ENCODE data around the gene IFNK.
A peak's percentile ranks its signal among the peaks of the same experiment; 100 is the strongest.
"Not testable (repeated sequence)": the region's sequence is repeated elsewhere in the genome, so short reads cannot be mapped to it uniquely, and the experiment has no call there.

Gene IFNK, protein sequence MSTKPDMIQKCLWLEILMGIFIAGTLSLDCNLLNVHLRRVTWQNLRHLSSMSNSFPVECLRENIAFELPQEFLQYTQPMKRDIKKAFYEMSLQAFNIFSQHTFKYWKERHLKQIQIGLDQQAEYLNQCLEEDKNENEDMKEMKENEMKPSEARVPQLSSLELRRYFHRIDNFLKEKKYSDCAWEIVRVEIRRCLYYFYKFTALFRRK

DNA sequence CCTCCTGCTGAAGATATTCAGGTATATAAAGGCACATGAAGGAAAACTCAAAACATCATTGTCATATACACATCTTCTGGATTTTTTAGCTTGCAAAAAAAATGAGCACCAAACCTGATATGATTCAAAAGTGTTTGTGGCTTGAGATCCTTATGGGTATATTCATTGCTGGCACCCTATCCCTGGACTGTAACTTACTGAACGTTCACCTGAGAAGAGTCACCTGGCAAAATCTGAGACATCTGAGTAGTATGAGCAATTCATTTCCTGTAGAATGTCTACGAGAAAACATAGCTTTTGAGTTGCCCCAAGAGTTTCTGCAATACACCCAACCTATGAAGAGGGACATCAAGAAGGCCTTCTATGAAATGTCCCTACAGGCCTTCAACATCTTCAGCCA is at the start of gene IFNK:
Gene IFNK (plus strand): TSS at position 55 of the 400 bp plus-strand sequence. CDS start 47 bp downstream, at position 102.
- DNase-seq, result no peak

DNA sequence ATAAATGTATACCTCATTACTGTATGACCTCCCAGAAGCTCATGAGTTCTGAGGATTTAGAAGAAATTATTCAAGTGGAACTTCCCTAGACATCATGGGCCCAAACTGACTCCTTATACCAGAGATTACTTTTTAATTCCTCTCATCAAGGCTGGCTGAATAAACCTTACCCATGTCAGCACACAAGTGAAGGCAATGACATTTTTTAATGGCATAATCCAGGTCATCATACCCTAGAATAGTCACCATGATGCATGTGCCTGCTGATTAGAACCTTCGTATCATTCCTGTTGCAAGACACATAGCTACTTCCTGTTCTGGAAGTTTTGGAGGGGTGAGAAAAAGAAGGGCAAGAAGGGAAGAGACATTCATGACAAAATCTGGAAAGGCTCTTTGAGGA is 49.8 kb upstream of the IFNK start:
- no peak for DNase-seq

DNA sequence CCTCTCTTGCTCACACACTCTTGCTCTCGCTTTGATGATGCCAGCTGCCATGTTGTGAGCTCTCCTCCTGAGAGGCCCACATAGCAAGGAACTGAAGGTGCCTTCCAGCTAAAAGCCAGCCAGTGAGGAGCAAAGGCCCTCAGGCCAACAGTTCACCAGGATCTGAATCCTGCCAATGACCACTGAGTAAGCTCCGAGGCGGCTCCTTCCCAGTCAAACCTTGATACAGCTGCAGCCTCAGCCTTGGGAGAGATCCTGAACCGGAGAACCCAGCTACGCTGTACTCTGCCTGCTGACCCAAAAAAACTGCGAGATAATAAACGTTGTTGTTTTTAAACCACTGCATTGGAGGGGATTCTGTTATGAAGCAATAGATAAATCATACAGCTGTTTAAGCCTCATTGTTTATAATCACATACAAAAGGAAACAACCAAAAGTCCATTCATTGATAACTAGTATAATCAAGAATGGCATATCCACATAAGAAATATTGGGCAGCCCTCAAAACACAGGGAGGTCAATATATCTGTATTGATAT is 49.0 kb upstream of the IFNK start:
- DNase-seq, result no peak

DNA sequence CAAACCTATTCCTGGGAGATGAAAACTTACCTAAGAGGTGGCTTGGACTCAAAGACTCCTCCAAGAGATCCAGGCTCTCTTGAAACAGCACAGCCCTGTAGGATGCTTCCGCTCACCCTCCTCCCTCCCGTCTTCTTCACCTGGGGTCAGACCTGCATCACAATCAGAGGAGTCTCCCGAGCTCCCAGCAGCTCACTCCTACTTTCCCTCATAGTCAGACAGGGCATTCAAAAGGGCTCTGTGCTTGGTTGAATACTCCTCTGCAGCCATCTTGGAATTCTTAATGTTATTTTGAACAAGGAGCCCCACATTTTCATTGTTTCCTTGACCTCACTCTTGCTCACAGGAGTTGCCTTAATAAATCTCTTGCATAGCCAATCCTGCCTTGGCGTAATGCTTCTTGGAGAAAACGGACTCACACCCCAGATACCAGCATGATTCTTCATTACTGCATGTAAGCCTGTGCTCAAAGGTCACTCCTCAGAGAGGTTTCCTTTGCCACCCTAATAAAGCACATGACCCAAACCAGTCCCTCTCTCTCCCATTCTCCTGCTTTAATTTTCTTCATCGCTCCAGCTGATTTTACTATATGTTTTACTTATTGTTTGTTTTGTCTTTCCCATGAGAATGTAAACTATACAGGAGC is 47.1 kb upstream of the IFNK start:
- no peak for DNase-seq

DNA sequence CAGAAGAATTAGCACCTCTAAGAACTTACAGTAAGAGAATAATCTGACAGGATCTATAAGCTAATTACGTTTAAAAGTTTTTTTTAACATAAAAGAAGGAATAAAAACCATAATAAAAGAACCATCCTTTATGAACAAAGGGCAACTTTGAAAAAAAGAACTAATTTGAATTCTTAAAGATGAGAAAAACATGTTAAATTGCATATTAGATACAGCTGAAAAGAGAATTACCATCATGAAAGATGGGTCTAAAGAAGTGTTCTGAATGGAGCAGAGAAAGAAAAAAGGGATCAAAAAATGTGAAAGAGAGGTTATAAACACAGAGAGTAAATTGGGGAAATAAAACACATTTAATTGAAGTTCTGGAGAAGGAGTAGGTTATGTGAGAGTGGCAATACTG is 45.8 kb upstream of the IFNK start:
- no peak for DNase-seq

DNA sequence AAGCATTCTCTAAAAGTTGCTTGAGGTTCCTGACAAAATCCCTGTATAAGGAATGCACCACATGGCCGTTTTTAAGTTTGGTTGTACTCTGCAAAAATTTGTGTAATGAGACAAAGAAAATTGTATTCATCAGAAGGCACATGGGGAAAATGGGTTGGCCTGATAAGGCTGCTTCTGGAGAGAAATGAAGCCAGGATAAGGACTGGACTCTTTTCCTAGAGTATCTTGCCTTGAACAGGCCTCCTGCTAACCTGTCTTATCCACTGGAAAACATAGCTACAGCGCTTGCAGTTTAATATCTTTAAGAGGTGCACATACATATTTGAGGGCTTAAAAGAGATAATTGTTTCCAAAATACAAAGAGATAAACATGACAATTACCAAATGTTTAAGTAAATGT is 41.4 kb upstream of the IFNK start:
- DNase-seq, result no peak

DNA sequence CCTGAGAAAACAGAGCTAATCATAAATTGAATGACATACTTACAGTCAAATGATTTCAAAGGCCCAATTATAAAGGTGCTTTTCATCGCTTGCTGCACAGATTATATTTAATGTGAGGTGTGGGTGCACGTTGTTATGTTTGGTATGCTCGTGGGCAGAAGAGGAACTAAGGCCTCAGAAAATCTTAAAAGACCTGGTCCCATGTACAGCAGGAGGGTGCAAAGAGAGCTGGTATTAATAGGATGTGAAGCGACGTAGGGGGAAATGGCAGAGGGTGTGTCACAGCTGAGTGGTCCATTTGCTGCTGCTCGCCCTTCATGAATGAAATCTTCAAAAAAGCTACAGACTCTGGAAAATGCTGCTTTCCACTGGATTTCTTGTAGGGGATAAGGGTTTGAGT is 40.5 kb upstream of the IFNK start:
- DNase-seq, result no peak

DNA sequence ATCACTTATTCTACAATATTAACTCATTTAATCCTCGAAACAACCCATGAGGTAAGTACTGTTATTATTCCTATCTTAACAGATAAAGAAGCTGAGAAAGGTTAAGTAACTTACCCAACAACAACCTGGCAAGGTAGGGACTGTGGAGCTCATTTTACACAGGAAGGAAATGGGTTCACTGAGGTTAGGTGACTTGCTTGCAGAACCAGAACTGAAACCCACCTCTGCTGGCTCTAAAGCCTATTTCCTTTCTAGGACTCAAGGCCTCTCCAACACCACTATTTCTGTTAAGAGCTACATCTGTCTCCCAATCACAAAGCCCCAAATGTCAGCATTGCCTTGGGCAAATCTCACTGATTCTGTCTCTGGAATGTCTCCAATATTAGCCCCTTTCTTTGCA is 38.9 kb upstream of the IFNK start:
- DNase-seq, result no peak

DNA sequence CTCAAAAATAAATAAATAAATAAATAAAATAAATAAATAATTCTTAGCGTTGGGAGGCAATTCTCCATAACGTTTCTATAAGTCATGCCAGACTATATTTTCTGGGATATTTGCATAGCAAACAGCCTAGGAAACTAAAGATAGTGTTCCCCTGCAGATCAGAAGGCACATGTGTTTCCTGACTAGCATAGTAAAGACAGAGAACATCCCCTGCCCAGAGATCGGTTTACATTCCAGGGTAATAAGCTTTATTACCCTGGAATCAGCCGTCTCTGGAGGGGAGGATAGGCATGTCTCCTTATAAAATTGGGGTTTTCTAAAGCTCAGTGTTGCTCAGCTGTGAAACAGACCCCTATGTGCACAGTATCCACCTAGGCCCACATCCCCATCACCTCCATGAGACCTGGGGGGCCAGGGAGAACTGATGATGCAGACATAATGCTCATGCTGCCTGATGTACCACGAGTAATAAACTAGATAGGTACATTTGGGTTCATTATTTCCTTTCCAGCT is 36.9 kb upstream of the IFNK start:
- no peak for DNase-seq

DNA sequence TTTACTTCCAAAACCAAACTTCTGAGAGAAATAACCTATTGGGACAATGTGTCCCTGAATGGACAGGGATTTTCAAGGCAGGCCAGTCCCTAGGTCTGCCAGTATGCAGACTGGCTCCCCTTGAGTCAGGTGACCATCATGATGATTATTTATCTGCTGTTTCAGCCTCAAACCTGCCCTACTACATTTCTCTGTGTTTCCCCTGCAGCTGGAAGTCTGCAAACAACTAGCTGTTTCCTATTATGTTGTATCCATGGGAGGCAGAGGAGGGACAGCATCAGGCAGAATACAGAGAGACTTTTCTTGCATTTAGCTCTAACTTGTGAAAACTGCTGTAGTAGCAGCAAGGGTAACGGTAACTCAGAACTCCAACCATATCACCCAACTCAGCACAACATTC is 36.2 kb upstream of the IFNK start:
- DNase-seq, result no peak

DNA sequence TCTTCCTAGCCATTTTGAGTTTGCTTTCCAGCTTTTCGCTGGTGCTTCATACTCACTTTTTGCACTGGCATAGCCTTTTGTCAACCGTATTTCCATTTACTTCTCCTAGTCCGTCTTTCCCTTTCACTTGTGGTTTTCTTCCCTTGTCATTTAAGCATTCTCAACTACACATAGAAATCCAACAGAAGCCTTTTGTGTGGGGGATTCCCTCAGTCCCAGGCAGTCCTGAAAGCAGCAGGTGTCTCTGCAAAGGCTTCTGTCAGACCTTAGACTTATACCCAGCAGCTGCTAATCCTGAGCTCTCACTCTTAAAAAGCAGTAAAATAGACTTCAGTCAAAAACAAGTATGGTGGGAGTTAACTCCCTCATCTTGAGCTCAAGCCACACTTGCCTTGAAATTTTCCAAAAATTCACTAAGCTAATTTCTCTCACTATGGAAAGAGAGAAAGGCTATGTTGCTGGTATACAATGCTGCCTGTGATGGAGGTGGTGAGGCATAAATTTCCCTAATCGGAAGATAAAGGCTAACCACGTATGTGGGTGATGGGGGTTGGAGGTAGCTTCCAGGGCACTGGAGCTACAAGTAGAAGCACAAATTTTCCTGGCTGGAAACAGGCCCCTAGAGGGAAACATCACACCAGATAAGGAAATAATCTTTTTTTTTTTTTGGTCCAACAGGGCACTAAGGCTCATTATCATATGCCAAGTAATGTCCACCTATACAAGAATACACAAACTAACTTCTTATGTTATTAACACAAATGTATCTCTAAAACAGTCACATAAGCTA is 34.8 kb upstream of the IFNK start:
- peak in 1 of 58 donors; percentile 29 for DNase-seq

DNA sequence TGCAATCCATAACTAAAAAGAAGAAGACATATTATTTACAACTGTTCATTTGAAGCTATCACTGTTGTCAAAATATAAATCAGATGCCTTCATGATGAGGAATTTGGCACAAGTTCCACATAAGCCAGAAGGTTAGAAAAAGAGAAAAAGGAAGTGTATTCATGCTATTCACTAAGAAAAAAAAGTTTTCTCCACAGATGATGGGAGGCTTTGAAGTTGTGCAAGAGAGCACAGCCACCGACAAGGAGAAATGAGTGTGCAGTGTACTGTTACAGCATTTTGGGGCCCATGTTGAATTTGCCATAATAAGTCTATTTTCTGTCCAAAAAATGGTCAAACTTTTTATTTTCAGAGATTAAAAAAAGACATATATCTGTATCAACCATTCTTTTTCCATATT is 32.9 kb upstream of the IFNK start:
- DNase-seq, result no peak

DNA sequence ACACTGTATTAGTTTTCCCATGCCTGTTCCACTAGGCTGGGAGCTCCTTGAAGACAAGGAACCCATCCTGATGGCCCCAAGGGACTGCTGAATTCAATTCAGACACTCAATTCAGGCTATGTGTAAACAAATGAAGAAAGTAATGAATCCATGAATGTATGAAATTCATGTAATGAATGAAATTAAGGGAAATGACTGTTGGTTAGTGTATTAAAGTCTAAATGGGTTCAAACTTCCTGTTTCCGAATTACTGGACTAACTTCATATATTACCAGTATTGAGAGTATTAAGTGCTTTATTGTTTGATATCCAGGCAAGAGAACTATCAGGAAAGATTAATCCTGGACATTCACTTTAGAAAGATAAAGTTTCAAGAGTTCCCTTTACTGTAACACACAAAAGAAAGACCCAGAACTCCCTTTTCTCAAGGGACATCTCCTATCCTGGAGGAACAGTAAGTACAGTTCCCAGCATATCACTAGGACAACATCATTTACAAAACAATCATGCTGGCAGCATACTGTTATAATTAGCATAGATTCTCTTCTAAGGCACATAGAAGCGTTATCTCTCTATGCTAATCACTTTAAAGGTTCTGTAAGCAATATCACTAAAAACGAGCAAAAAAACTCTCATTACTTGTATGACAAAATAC is 28.5 kb upstream of the IFNK start:
- DNase-seq, result no peak

DNA sequence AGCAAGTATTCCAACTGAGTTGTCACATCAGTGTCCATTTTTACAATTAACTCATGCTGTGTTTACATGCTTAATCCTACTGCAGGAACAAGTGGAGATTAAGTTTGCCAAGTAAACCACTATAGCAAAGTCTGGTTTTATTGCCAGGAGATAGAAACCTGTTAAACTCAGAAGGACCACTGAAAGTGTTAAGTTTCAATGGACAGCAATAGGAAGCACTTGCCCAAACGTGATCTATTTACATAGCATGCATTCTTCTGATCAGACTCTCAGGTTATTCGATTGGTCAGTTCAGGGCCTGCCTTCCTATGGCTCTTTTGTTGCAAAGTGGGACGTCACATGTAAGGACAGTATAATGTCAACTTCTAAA is 28.0 kb upstream of the IFNK start:
- no peak for DNase-seq

DNA sequence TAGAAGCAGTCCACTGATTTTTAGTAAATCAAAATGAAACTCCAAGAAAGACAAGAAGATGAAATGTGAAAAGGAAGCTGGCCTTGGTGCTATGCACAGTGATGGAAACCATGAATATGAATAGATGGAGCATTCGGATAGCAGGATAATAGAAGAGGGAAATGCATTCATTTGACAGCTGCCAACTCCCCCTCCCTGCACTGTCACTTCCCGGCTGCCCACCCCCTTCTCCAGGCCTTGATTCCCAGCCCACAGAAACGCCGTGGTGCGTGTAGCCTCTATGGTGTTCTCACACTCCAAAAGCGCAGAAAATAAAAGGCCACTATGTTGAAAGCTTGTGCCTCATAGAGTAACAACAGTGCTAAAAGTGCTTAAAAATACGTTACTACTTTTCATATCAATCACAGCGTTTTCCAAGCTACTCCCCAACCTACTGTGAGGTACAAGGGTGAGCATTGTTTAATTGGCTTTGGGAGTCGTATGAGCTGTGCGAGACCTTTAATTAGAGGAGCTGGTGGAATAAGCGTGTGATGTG is 26.1 kb upstream of the IFNK start:
- DNase-seq, result peak in 38 of 58 donors; percentile 6 to 71 (median 23)

DNA sequence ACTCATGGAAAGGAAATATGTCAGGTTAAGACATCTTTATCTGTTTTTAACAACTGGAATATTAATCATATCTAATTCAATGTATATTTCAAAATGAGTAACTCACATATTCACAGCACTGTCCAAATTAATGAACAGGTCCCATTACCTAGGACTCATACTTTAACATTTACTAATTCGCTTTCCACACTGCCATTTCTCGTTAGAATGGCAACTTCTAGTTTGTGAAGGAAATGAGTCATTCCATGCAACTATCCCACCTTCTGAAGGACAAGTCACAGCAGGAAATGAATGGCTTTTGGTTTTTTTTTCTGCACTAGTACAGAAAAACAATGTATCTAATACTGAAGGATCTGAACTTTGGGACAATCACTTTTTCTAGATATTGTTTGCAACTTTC is 24.6 kb upstream of the IFNK start:
- no peak for DNase-seq

DNA sequence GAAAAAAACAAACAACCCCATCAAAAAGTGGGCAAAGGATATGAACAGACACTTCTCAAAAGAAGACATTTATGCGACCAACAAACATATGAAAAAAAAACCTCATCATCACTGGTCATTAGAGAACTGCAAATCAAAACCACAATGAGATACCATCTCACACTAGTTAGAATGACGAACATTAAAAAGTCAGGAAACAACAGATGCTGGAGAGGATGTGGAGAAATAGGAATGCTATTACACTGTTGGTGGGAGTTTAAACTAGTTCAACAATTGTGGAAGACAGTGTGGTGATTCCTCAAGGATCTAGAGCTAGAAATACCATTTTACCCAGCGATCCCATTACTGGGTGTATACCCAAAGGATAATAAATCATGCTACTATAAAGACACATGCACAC is 23.2 kb upstream of the IFNK start:
- not testable (repeated sequence) for DNase-seq

DNA sequence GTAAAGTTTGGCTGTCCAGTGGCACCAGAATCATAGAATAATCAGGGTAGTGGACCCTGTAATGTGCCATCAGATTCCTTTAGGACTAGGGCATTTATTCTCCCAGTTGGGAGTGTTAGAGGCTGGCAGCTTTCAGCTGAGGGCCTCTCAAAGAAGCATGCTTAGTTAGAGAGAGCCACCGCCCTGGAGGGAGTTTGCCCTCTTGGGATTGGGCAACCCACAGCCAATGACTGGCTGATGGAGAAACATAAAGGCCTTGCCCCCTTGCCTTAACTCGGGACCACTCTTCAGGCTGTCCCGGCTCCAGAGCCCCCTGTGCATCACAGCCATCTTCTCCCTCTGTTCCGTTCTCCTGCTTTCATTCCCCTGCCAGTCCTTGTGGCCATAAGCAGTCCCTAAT is 20.5 kb upstream of the IFNK start:
- DNase-seq, result no peak

DNA sequence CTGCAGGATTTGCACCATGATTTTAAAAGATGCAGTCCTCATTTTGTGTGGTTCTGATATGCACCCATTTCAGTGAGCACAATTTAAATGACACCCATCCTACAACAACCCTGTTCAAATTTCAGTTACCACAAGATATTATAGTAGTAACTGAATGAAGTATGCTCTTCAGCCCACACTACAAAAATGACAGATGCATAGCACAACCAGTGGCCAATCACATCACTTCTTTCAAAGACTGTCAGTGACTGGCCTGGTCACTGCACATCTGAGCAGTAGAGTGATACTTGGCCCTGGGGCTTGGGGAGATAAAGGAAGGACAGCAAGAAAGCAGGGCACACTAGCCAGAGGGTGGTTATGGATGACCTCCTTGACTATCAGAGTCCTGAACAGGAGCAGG is 19.8 kb upstream of the IFNK start:
- DNase-seq, result no peak

DNA sequence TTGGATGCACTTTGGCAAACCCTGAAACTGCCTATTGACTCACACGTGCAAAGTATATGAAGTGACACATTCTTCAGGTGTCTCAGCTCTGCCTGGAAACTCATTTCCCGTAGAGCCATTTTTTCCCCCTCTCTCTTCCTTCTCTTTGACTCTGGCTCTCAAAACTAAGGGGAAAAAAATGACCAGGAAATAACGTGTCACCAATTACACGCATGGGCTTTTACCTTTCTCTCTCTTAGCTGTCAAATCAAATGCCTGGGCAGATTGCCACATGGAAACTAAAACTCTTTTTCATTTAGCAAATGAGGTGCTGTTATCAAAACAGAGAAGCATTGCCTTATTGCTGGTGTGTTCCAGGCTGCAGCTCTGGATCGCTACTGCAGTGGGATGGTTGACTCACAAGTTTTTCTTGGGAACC is 18.3 kb upstream of the IFNK start:
- no peak for DNase-seq

DNA sequence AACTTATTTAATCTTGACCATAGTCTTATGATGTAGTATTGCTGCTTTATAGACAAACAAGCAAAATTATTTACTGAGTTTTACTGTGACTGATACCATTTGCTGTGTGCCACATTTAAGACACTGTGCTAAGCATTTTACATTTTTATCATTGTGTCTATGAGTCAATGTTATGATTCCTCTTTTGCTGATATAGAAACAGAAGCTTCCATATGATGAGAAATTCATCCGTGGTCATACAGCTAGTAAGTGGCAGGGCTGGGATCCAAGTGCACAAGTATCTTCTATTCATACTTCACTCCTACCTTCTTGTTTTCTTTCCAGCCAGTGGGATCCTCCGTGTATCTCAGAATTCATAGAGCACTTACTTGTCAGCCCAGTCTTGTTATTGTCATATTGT is 17.1 kb upstream of the IFNK start:
- peak in 4 of 58 donors; percentile 9 to 29 (median 20) for DNase-seq

All from anterior cingulate cortex (tissue), 58 donors.